Measurements from ENCODE around the gene PTCSC3. TPM values are rescaled to one million over a fixed set of nuclear protein-coding genes. Genes with fewer than 3 reads are reported as not detected.

Gene PTCSC3
- total and polyA plus RNA-seq, 7 experiments from 2014 or later, result not detected

GRCh38 chr14:36217732-36218131 lies 41.2 kb upstream of the PTCSC3 start:
- no peaks in the 10 kb centered on the region for H3K36me3 Mint-ChIP-seq
- CTCF ChIA-PET, result interaction anchor here (0.5 kb wide), 1 partner anchor 27 kb away, joined by 5 read pairs; no protein-coding TSS in a partner anchor
- H3K4me3 ChIP-seq (ENCODE audit: low read length), result no peak overlapping the region
- no peaks in the 10 kb centered on the region for H3K27me3 ChIP-seq (ENCODE audit: control insufficient read depth in 2 of 2, insufficient read depth in 2 of 2, low read length in 2 of 2)
- H3K4me1 Mint-ChIP-seq, result no peaks in the 10 kb centered on the region
- no peaks in the 10 kb centered on the region for H3K4me1 ChIP-seq (ENCODE audit: control insufficient read depth in 2 of 2, insufficient read depth in 2 of 2, low read length in 2 of 2)
- H3K27ac Mint-ChIP-seq, result no peak overlapping the region
- H3K27ac ChIP-seq (ENCODE audit: low read depth, low read length), result no peak overlapping the region
- POLR2A ChIA-PET, result no interaction called here
- no peaks in the 10 kb centered on the region for H3K9me3 Mint-ChIP-seq
- no peaks in the 10 kb centered on the region for H3K9me3 ChIP-seq (ENCODE audit: control insufficient read depth in 2 of 3, low read length in 3 of 3)
- ATAC-seq (no peak), DNase-seq (no peak)
- H3K27me3 Mint-ChIP-seq, result peaks cover 2 to 41% (median 30%) of the 10 kb centered on the region in 5 donors
- no peaks in the 10 kb centered on the region for H3K36me3 ChIP-seq (ENCODE audit: control insufficient read depth in 2 of 3, insufficient read depth in 3 of 3, low read length in 3 of 3)
- H3K4me3 Mint-ChIP-seq, result no peak overlapping the region
- intact Hi-C loops (cut with micrococcal nuclease), result no loop called here

GRCh38 chr14:36217027-36217426 lies 40.5 kb upstream of the PTCSC3 start:
- POLR2A ChIA-PET, result no interaction called here
- no peak overlapping the region for H3K4me3 ChIP-seq (ENCODE audit: low read length)
- intact Hi-C loops (cut with micrococcal nuclease), result no loop called here

GRCh38 chr14:36215217-36215598 lies 38.7 kb upstream of the PTCSC3 start:
- Mint-ChIP-seq H3K27ac (no peak overlapping the region), H3K9me3 (no peaks in the 10 kb centered on the region), H3K27me3 (peaks cover 0 to 44% (median 30%) of the 10 kb centered on the region in 5 donors), H3K36me3 (no peaks in the 10 kb centered on the region), H3K4me3 (no peak overlapping the region), H3K4me1 (no peaks in the 10 kb centered on the region)
- no peaks in the 10 kb centered on the region for H3K9me3 ChIP-seq (ENCODE audit: control insufficient read depth in 2 of 3, low read length in 3 of 3)
- ChIA-PET CTCF (no interaction called here), POLR2A (no interaction called here)
- no peak for ATAC-seq
- intact Hi-C loops (cut with micrococcal nuclease), result no loop called here
- H3K4me3 ChIP-seq (ENCODE audit: low read length), result no peak overlapping the region
- H3K36me3 ChIP-seq (ENCODE audit: control insufficient read depth in 2 of 3, insufficient read depth in 3 of 3, low read length in 3 of 3), result no peaks in the 10 kb centered on the region
- DNase-seq, result no peak
- H3K4me1 ChIP-seq (ENCODE audit: control insufficient read depth in 2 of 2, insufficient read depth in 2 of 2, low read length in 2 of 2), result no peaks in the 10 kb centered on the region
- H3K27me3 ChIP-seq (ENCODE audit: control insufficient read depth in 2 of 2, insufficient read depth in 2 of 2, low read length in 2 of 2), result no peaks in the 10 kb centered on the region
- no peak overlapping the region for H3K27ac ChIP-seq (ENCODE audit: low read depth, low read length)

More at GRCh38 chr14:36217027-36217426, 40.5 kb upstream of the PTCSC3 start:
- ATAC-seq, result no peak
- Histone ChIP-seq H3K27me3 (ENCODE audit: control insufficient read depth in 2 of 2, insufficient read depth in 2 of 2, low read length in 2 of 2) (no peaks in the 10 kb centered on the region), H3K9me3 (ENCODE audit: control insufficient read depth in 2 of 3, low read length in 3 of 3) (no peaks in the 10 kb centered on the region), H3K27ac (ENCODE audit: low read depth, low read length) (no peak overlapping the region), H3K4me1 (ENCODE audit: control insufficient read depth in 2 of 2, insufficient read depth in 2 of 2, low read length in 2 of 2) (no peaks in the 10 kb centered on the region), H3K36me3 (ENCODE audit: control insufficient read depth in 2 of 3, insufficient read depth in 3 of 3, low read length in 3 of 3) (no peaks in the 10 kb centered on the region)
- no peaks in the 10 kb centered on the region for H3K4me1 Mint-ChIP-seq
- H3K27me3 Mint-ChIP-seq, result peaks cover 2 to 44% (median 30%) of the 10 kb centered on the region in 5 donors
- H3K4me3 Mint-ChIP-seq, result no peak overlapping the region
- CTCF ChIA-PET, result no interaction called here
- H3K36me3 Mint-ChIP-seq, result no peaks in the 10 kb centered on the region
- no peak for DNase-seq
- H3K9me3 Mint-ChIP-seq, result no peaks in the 10 kb centered on the region
- H3K27ac Mint-ChIP-seq, result no peak overlapping the region

- H3K9me3 ChIP-seq (ENCODE audit: control insufficient read depth in 2 of 3, low read length in 3 of 3), result no peaks in the 10 kb centered on the region
- H3K27ac ChIP-seq (ENCODE audit: low read depth, low read length), result no peak overlapping the region
- Mint-ChIP-seq H3K4me3 (no peak overlapping the region), H3K36me3 (no peaks in the 10 kb centered on the region), H3K9me3 (no peaks in the 10 kb centered on the region), H3K4me1 (no peaks in the 10 kb centered on the region), H3K27ac (no peak overlapping the region), H3K27me3 (peaks cover 0 to 44% (median 33%) of the 10 kb centered on the region in 5 donors)
- ChIA-PET POLR2A (no interaction called here), CTCF (no interaction called here)
- DNase-seq (no peak), ATAC-seq (no peak)
- intact Hi-C loops (cut with micrococcal nuclease), result loop anchor here in 1 of 2 donors (5.0 kb wide), 1 partner anchor 393 kb away; no protein-coding TSS in a partner anchor
- H3K4me1 ChIP-seq (ENCODE audit: control insufficient read depth in 2 of 2, insufficient read depth in 2 of 2, low read length in 2 of 2), result no peaks in the 10 kb centered on the region
- no peak overlapping the region for H3K4me3 ChIP-seq (ENCODE audit: low read length)
- no peaks in the 10 kb centered on the region for H3K27me3 ChIP-seq (ENCODE audit: control insufficient read depth in 2 of 2, insufficient read depth in 2 of 2, low read length in 2 of 2)
- H3K36me3 ChIP-seq (ENCODE audit: control insufficient read depth in 2 of 3, insufficient read depth in 3 of 3, low read length in 3 of 3), result no peaks in the 10 kb centered on the region
Measured at GRCh38 chr14:36214476-36215216, 38.1 kb upstream of the PTCSC3 start.

GRCh38 chr14:36212987-36213386 lies 36.5 kb upstream of the PTCSC3 start:
- Mint-ChIP-seq H3K27me3 (peaks cover 0 to 39% (median 32%) of the 10 kb centered on the region in 5 donors), H3K36me3 (no peaks in the 10 kb centered on the region), H3K4me1 (no peaks in the 10 kb centered on the region), H3K4me3 (no peak overlapping the region), H3K27ac (no peak overlapping the region), H3K9me3 (no peaks in the 10 kb centered on the region)
- Histone ChIP-seq H3K4me3 (ENCODE audit: low read length) (no peak overlapping the region), H3K27ac (ENCODE audit: low read depth, low read length) (no peak overlapping the region), H3K27me3 (ENCODE audit: control insufficient read depth in 2 of 2, insufficient read depth in 2 of 2, low read length in 2 of 2) (no peaks in the 10 kb centered on the region), H3K9me3 (ENCODE audit: control insufficient read depth in 2 of 3, low read length in 3 of 3) (no peaks in the 10 kb centered on the region), H3K4me1 (ENCODE audit: control insufficient read depth in 2 of 2, insufficient read depth in 2 of 2, low read length in 2 of 2) (no peaks in the 10 kb centered on the region), H3K36me3 (ENCODE audit: control insufficient read depth in 2 of 3, insufficient read depth in 3 of 3, low read length in 3 of 3) (no peaks in the 10 kb centered on the region)
- CTCF ChIA-PET, result no interaction called here
- POLR2A ChIA-PET, result no interaction called here
- DNase-seq, result no peak
- no peak for ATAC-seq
- intact Hi-C loops (cut with micrococcal nuclease), result loop anchor here in 1 of 2 donors (5.0 kb wide), 1 partner anchor 394 kb away; no protein-coding TSS in a partner anchor

GRCh38 chr14:36212577-36212976 lies 36.1 kb upstream of the PTCSC3 start:
- Mint-ChIP-seq H3K4me1 (no peaks in the 10 kb centered on the region), H3K27ac (no peak overlapping the region), H3K36me3 (no peaks in the 10 kb centered on the region), H3K4me3 (no peak overlapping the region), H3K9me3 (no peaks in the 10 kb centered on the region), H3K27me3 (peaks cover 0 to 39% (median 31%) of the 10 kb centered on the region in 5 donors)
- ATAC-seq (no peak), DNase-seq (no peak)
- intact Hi-C loops (cut with micrococcal nuclease), result loop anchor here in 1 of 2 donors (5.0 kb wide), 1 partner anchor 395 kb away; no protein-coding TSS in a partner anchor
- no peaks in the 10 kb centered on the region for H3K9me3 ChIP-seq (ENCODE audit: control insufficient read depth in 2 of 3, low read length in 3 of 3)
- ChIA-PET CTCF (no interaction called here), POLR2A (no interaction called here)
- no peak overlapping the region for H3K27ac ChIP-seq (ENCODE audit: low read depth, low read length)
- H3K4me1 ChIP-seq (ENCODE audit: control insufficient read depth in 2 of 2, insufficient read depth in 2 of 2, low read length in 2 of 2), result no peaks in the 10 kb centered on the region
- H3K4me3 ChIP-seq (ENCODE audit: low read length), result no peak overlapping the region
- H3K36me3 ChIP-seq (ENCODE audit: control insufficient read depth in 2 of 3, insufficient read depth in 3 of 3, low read length in 3 of 3), result no peaks in the 10 kb centered on the region
- H3K27me3 ChIP-seq (ENCODE audit: control insufficient read depth in 2 of 2, insufficient read depth in 2 of 2, low read length in 2 of 2), result no peaks in the 10 kb centered on the region

GRCh38 chr14:36208690-36209278 lies 32.3 kb upstream of the PTCSC3 start:
- Histone ChIP-seq H3K36me3 (ENCODE audit: control insufficient read depth in 2 of 3, insufficient read depth in 3 of 3, low read length in 3 of 3) (no peaks in the 10 kb centered on the region), H3K4me1 (ENCODE audit: control insufficient read depth in 2 of 2, insufficient read depth in 2 of 2, low read length in 2 of 2) (no peaks in the 10 kb centered on the region), H3K27ac (ENCODE audit: low read depth, low read length) (no peak overlapping the region), H3K9me3 (ENCODE audit: control insufficient read depth in 2 of 3, low read length in 3 of 3) (no peaks in the 10 kb centered on the region), H3K27me3 (ENCODE audit: control insufficient read depth in 2 of 2, insufficient read depth in 2 of 2, low read length in 2 of 2) (no peaks in the 10 kb centered on the region), H3K4me3 (ENCODE audit: low read length) (no peak overlapping the region)
- Mint-ChIP-seq H3K27me3 (peaks cover 0 to 17% (median 9%) of the 10 kb centered on the region in 5 donors), H3K9me3 (peaks cover 0 to 4% (median 0%) of the 10 kb centered on the region in 11 donors), H3K4me3 (no peak overlapping the region), H3K4me1 (no peaks in the 10 kb centered on the region), H3K36me3 (no peaks in the 10 kb centered on the region), H3K27ac (no peak overlapping the region)
- ATAC-seq (no peak), DNase-seq (no peak)
- ChIA-PET CTCF (no interaction called here), POLR2A (no interaction called here)
- intact Hi-C loops (cut with micrococcal nuclease), result no loop called here

Measured in naive thymus-derived CD4-positive, alpha-beta T cell (primary cell).